Measurements from ENCODE around the gene ADH7.

- no peak for TF ChIP-seq GATA2 (IDR thresholded peaks at IDR 0.05; ENCODE audit: low read depth, low read length)
- no peak for TF ChIP-seq GATA3 (IDR thresholded peaks at IDR 0.05; ENCODE audit: low read depth, low read length)
Observed at GRCh38 chr4:99389606-99390005, 45.5 kb downstream of the ADH7 start.
